Chondrocyte (in vitro differentiated cells): ENCODE measurements around the gene SLC25A6. TPM values are rescaled to one million over a fixed set of nuclear protein-coding genes. Genes with fewer than 3 reads are reported as not detected.
A peak's percentile ranks its signal among the peaks of the same experiment; 100 is the strongest.

Experiments used
- DNase-seq: peaks from one replicate; pipeline ENCODE4 v3.0.0; 2021; ENCODE audit warnings: mixed read lengths, low spot score
- H3K27ac Mint-ChIP-seq: one replicate; pipeline ENCODE4 v1.8.0; 2021; ENCODE audit warnings: mild to moderate bottlenecking, moderate library complexity, mixed read lengths; ENCODE audit not compliant: unreplicated experiment
- H3K27me3 Mint-ChIP-seq: 2 replicates; pipeline ENCODE4 v1.8.0; 2021; ENCODE audit warnings: low read depth, mixed read lengths
- H3K36me3 Mint-ChIP-seq: 2 replicates; pipeline ENCODE4 v1.8.0; 2021; ENCODE audit warnings: low read depth, mixed read lengths
- H3K4me1 Mint-ChIP-seq: 2 replicates; pipeline ENCODE4 v1.8.0; 2021; ENCODE audit warnings: low read depth, mild to moderate bottlenecking, mixed read lengths
- H3K4me3 Mint-ChIP-seq: one replicate; pipeline ENCODE4 v1.8.0; 2021; ENCODE audit warnings: mild to moderate bottlenecking, moderate library complexity, mixed read lengths; ENCODE audit not compliant: unreplicated experiment
- H3K9me3 Mint-ChIP-seq: 2 replicates; pipeline ENCODE4 v1.8.0; 2021; ENCODE audit warnings: low read depth, mixed read lengths
- CTCF ChIP-seq: fragments of 200-600 bp; sonication (generic); IDR thresholded peaks from 2 replicates; pipeline ENCODE4 v1.5.0; 2021; ENCODE audit warnings: antibody characterized with exemption, mild to moderate bottlenecking, moderate library complexity
- long read RNA-seq: library from polyadenylated mRNA; stranded (forward); transcript quantifications from one replicate; pipeline ENCODE4 v2.0.0, GENCODE V29; 2021
- total RNA-seq: library from RNA; stranded (reverse); gene quantifications from 3 replicates; pipeline ENCODE4 v1.2.1, GENCODE V29; 2021

SLC25A6 gene
- 270 to 332 TPM (median 327 TPM) in 3 replicates for total RNA-seq
- long read RNA-seq, transcript SLC25A6-201 (4 exons, 2,062 nt) = major isoform, 604 of 1,111 reads
- long read RNA-seq, partial matches to known transcripts = 499 of 1,111 reads
- long read RNA-seq, other reads (novel, unspliced or antisense) = 8 of 1,111 reads

GRCh38 chrX:1391707-1392375 is at the start of gene SLC25A6:
TSS of gene SLC25A6 (minus strand) at chrX:1392113. CDS start at chrX:1392009, 104 bp downstream.
- peak within 1 kb of the TSS; percentile 91 for H3K4me3 Mint-ChIP-seq
- H3K27ac Mint-ChIP-seq = peak within 1 kb of the TSS; percentile 92
- peaks cover 57% of the 10 kb centered on the region for H3K4me1 Mint-ChIP-seq
- peaks cover 29% of the 10 kb centered on the region for H3K36me3 Mint-ChIP-seq
- peak; percentile 100 for DNase-seq
- peak; percentile 56 for TF ChIP-seq CTCF
- H3K27me3 Mint-ChIP-seq = no peaks in the 10 kb centered on the region
- H3K9me3 Mint-ChIP-seq = no peaks in the 10 kb centered on the region

DNA sequence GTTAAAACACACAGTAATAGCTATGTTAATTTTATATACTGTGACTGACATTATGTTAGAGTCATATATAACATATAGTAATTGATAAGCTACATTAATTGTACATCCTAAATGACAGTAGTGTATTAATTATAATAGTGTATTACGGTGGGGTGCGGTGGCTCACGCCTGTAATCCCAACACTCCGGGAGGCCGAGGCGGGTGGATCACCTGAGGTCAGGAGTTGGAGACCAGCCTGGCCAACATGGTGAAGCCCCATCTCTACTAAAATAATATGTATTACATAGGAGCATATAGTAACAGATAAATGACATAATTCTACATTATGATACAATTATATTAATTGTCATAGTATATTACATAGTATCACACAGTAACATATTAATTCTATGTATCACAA is 48.6 kb upstream of the SLC25A6 start:
- H3K36me3 Mint-ChIP-seq = peaks cover 21% of the 10 kb centered on the region
- DNase-seq = peak; percentile 34
- no peak for TF ChIP-seq CTCF

DNA sequence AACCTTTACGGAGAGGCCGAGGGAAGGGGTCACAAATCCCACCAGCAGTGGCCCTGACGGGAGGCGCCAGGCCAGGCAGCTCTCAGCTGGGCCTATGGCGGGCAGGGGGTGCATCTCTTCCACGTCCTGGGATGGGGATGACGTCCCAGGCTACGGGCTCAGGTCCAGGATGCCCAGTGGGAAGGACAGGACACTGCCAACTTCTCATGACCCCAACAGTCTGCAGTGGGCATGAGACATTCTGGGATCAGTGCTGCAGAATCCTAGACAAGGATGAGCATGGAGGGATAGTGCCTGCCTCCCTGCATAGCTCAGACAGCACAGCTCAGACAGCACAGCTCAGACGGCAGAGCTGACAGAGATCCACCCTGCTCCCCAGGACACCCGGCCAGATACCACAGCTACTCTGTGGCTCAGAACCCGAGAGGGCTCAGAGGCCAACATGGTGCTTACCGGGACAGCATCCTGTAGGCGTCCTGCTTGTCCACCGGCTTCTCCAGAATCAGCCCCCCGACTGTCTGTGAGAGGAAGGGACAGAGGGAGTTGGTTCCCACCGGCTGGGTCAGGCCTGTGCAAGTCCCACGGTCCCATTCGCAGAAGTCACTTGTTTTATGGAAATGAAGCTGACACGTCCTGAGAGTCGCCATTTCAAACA is 43.5 kb upstream of the SLC25A6 start:
- Mint-ChIP-seq H3K4me1 (no peaks in the 10 kb centered on the region), H3K36me3 (peaks cover 20% of the 10 kb centered on the region), H3K9me3 (no peaks in the 10 kb centered on the region), H3K4me3 (no peak overlapping the region), H3K27me3 (no peaks in the 10 kb centered on the region), H3K27ac (no peak overlapping the region)
- peak; percentile 84 for DNase-seq
- TF ChIP-seq CTCF = no peak

More for the DNA sequence above, 48.6 kb upstream of the SLC25A6 start:
- Mint-ChIP-seq H3K27ac (no peak overlapping the region), H3K4me1 (no peaks in the 10 kb centered on the region), H3K4me3 (no peak overlapping the region), H3K9me3 (peaks cover 8% of the 10 kb centered on the region), H3K27me3 (no peaks in the 10 kb centered on the region)

GRCh38 chrX:1434871-1435240 is 42.9 kb upstream of the SLC25A6 start:
- no peak overlapping the region for H3K4me3 Mint-ChIP-seq
- H3K36me3 Mint-ChIP-seq = peaks cover 20% of the 10 kb centered on the region
- H3K9me3 Mint-ChIP-seq = no peaks in the 10 kb centered on the region
- no peaks in the 10 kb centered on the region for H3K4me1 Mint-ChIP-seq
- TF ChIP-seq CTCF = no peak
- DNase-seq = peak; percentile 87
- H3K27ac Mint-ChIP-seq = no peak overlapping the region
- H3K27me3 Mint-ChIP-seq = no peaks in the 10 kb centered on the region

- DNase-seq = peak; percentile 67
- H3K4me1 Mint-ChIP-seq = no peaks in the 10 kb centered on the region
- peaks cover 18% of the 10 kb centered on the region for H3K36me3 Mint-ChIP-seq
- H3K9me3 Mint-ChIP-seq = no peaks in the 10 kb centered on the region
- TF ChIP-seq CTCF = no peak
- H3K27ac Mint-ChIP-seq = peak overlapping the region; percentile 17
- no peaks in the 10 kb centered on the region for H3K27me3 Mint-ChIP-seq
- no peak overlapping the region for H3K4me3 Mint-ChIP-seq
Measured at GRCh38 chrX:1433646-1434357, 41.9 kb upstream of the SLC25A6 start.
